HFFc6 (cell line): ENCODE data around the gene ALDH18A1. TPM values are rescaled to one million over a fixed set of nuclear protein-coding genes. Genes with fewer than 3 reads are reported as not detected.

Experiments
- DNase-seq: peaks from one replicate; pipeline ENCODE4 v3.0.0-alpha.2; 2018
- H3K27ac Mint-ChIP-seq: 2 replicates; pipeline ENCODE4 v1.8.0; 2020; ENCODE audit warnings: mild to moderate bottlenecking, mixed read lengths
- H3K27me3 Mint-ChIP-seq: 2 replicates; pipeline ENCODE4 v1.8.0; 2021; ENCODE audit warnings: mild to moderate bottlenecking, moderate library complexity, mixed read lengths; ENCODE audit not compliant: insufficient read depth
- H3K36me3 Mint-ChIP-seq: 2 replicates; pipeline ENCODE4 v1.8.0; 2021; ENCODE audit warnings: low read depth, mixed read lengths
- H3K4me1 Mint-ChIP-seq: 2 replicates; pipeline ENCODE4 v1.8.0; 2020; ENCODE audit warnings: low read depth, mixed read lengths
- H3K4me3 Mint-ChIP-seq: 2 replicates; pipeline ENCODE4 v1.8.0; 2020; ENCODE audit warnings: mild to moderate bottlenecking, moderate library complexity, mixed read lengths
- H3K9me3 Mint-ChIP-seq: 2 replicates; pipeline ENCODE4 v1.8.0; 2020; ENCODE audit warnings: mild to moderate bottlenecking, mixed read lengths
- CTCF ChIP-seq: fragments of 200-600 bp; sonication (generic); IDR thresholded peaks from 2 replicates; pipeline ENCODE4 v1.5.0; 2021; ENCODE audit warnings: antibody characterized with exemption, mild to moderate bottlenecking
- total RNA-seq, 6 experiments: library from RNA; stranded (reverse); fragmentation: NEBNext Ultra II Directional; extraction: Animal tissue kit (Norgen Biotek cat#: 25700); gene quantifications; 2 replicates in 1 of 6; 3 replicates in 5 of 6; pipeline ENCODE4 v1.2.3, GENCODE V29; 2021

Gene ALDH18A1
- total RNA-seq, 6 experiments from 2014 or later: 121 to 145 (median 133) TPM

GRCh38 chr10:95561864-95562177, 94.7 kb downstream of the ALDH18A1 start:
- no peaks in the 10 kb centered on the region for H3K36me3 Mint-ChIP-seq
- DNase-seq: no peak
- TF ChIP-seq CTCF: no peak
- no peak overlapping the region for H3K27ac Mint-ChIP-seq
- H3K4me1 Mint-ChIP-seq: peaks cover 8% of the 10 kb centered on the region
- H3K27me3 Mint-ChIP-seq: peaks cover 22% of the 10 kb centered on the region
- no peaks in the 10 kb centered on the region for H3K9me3 Mint-ChIP-seq
- H3K4me3 Mint-ChIP-seq: peak overlapping the region; percentile 96

- Mint-ChIP-seq H3K27ac (peak within 1 kb of the TSS; percentile 60; the same call in 1 of the 2 replicates), H3K36me3 (no peaks in the 10 kb centered on the region), H3K9me3 (no peaks in the 10 kb centered on the region), H3K27me3 (peaks cover 20% of the 10 kb centered on the region), H3K4me1 (peaks cover 8% of the 10 kb centered on the region), H3K4me3 (peak within 1 kb of the TSS; percentile 96)
- DNase-seq: peak; percentile 94
- TF ChIP-seq CTCF: no peak
These were observed 95.2 kb downstream of the ALDH18A1 start, which contains the start of gene SORBS1 for GRCh38 chr10:95561177-95561863. Gene SORBS1, minus strand, starts transcription at chr10:95561371. Its CDS starts 120,236 bp downstream, at chr10:95441135.

DNA sequence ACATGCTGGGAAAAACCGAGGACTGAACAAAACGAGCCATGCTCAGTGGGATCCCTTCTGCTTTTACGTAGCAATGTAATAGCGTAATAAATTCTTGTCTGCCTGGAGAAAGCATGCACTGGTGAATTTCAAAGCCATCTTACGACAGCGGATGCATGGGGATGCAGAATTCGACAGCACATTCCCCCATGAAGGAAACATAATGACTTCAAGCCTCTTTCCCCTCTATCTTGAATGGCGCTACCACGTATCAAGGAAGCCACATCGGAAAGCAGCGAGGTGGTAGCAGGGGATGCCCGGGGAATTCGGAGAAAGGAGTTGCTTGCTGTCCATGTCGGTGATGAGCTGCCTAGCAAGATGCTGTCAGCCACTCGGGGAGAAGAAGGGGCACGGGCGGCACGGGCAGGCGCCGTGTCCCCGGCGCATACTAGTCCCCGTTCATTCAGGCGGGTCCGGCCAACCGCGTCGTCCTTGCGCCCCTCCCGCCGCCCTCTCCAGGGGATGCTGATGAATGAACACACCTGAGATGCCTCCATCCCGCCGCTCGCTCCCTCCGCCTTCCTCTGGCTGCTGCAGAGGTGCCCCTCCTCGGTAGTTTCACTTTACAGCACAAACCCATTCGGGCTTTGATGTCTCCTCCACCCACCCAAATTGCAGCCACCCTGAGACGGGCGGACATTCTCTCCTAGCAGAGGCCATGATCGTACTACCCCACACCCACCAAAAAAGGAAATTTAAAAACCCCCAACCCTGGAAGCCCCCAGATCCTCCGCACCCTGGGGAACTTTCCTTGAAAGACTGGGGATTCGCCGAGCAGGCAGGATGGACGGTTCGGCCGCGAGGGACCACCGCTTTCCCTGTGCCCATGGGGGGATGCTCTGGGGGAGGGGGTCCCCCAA, 96.0 kb downstream of the ALDH18A1 start:
- DNase-seq: no peak
- Mint-ChIP-seq H3K27ac (peak overlapping the region; percentile 60; the same call in 1 of the 2 replicates), H3K4me3 (peak overlapping the region; percentile 96), H3K9me3 (no peaks in the 10 kb centered on the region), H3K36me3 (no peaks in the 10 kb centered on the region), H3K4me1 (peaks cover 8% of the 10 kb centered on the region), H3K27me3 (peaks cover 19% of the 10 kb centered on the region)
- no peak for TF ChIP-seq CTCF

DNA sequence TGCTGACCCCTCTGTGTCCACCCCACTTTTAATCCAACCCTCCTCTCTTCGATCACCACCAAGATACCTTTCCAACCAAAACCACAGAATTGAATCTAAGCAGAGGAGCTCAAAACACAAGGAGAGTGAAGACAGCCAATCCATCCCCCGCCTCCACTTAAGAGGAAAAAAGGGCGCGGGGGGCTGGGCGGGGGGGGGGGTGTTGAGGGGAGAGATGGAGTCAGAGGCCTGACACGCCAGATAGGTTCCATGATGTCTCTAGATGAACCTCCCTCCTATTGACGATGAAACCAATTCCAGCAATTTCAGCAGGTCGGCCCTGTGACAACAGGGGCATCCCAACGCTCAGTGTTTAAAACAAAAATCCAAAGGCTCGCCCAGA, 96.6 kb downstream of the ALDH18A1 start:
- DNase-seq: no peak
- H3K27me3 Mint-ChIP-seq: peaks cover 19% of the 10 kb centered on the region
- no peak overlapping the region for H3K27ac Mint-ChIP-seq
- peak overlapping the region; percentile 96 for H3K4me3 Mint-ChIP-seq
- H3K36me3 Mint-ChIP-seq: no peaks in the 10 kb centered on the region
- peaks cover 8% of the 10 kb centered on the region for H3K4me1 Mint-ChIP-seq
- H3K9me3 Mint-ChIP-seq: no peaks in the 10 kb centered on the region
- no peak for TF ChIP-seq CTCF

- TF ChIP-seq CTCF: no peak
- no peaks in the 10 kb centered on the region for H3K36me3 Mint-ChIP-seq
- H3K4me1 Mint-ChIP-seq: peaks cover 8% of the 10 kb centered on the region
- H3K27me3 Mint-ChIP-seq: peaks cover 19% of the 10 kb centered on the region
- no peak overlapping the region for H3K27ac Mint-ChIP-seq
- H3K9me3 Mint-ChIP-seq: no peaks in the 10 kb centered on the region
- H3K4me3 Mint-ChIP-seq: no peak overlapping the region; the same call in 1 of the 2 replicates
- DNase-seq: no peak
These were observed 97.0 kb downstream of the ALDH18A1 start for GRCh38 chr10:95559471-95559870.
